ENCODE results near the gene SLC39A11.

The SLC39A11 gene

DNA sequence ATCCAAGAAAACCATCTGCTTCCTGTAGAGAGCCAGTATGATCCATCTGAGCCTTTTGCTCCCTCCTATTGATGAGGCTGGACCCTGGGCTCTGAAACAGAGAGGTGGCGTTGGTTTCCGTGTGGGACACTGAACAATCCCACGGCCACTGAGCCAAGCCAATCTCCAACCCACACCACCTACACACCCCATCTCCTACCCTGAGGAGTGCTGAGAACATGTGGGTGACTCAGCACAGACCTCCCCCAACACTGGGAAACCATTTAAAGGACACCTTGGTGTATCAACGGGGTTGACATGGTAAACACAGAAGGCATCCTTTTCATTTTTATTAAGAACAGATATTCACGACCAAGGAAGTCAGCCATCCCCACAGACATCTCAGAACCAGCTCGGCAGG, 332.1 kb downstream of the SLC39A11 start:
- no peak for DNase-seq
- H3K4me1 Mint-ChIP-seq (ENCODE audit: low read depth) = no peaks in the 10 kb centered on the region
- H3K36me3 Mint-ChIP-seq (ENCODE audit: low read depth) = peaks cover 6% of the 10 kb centered on the region
- no peaks in the 10 kb centered on the region for H3K27me3 Mint-ChIP-seq
- H3K4me3 Mint-ChIP-seq = no peak overlapping the region
- no peak overlapping the region for H3K27ac Mint-ChIP-seq
- peaks cover 6% of the 10 kb centered on the region for H3K9me3 Mint-ChIP-seq

DNA sequence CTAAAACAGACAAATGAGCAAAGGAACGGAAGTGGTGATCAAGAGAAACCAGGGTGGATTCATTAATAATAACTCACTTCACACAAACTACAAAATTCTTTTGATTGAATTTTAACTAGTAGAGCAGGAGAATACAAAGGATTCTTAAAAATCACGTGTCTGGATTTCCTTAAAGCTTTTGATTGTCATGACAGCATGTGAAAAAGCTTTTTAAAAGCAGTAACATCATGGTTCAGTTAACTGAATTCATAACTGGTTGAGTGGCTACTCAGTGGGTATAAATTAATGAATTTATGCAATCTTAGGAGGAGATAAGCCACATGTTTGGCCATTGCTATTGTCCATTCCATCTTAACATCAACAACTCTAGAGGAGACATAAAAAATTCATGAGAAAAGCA, 333.2 kb downstream of the SLC39A11 start:
- Mint-ChIP-seq H3K27ac (no peak overlapping the region), H3K36me3 (ENCODE audit: low read depth) (peaks cover 6% of the 10 kb centered on the region), H3K4me1 (ENCODE audit: low read depth) (no peaks in the 10 kb centered on the region), H3K9me3 (peaks cover 6% of the 10 kb centered on the region), H3K4me3 (no peak overlapping the region), H3K27me3 (no peaks in the 10 kb centered on the region)
- DNase-seq = no peak

DNA sequence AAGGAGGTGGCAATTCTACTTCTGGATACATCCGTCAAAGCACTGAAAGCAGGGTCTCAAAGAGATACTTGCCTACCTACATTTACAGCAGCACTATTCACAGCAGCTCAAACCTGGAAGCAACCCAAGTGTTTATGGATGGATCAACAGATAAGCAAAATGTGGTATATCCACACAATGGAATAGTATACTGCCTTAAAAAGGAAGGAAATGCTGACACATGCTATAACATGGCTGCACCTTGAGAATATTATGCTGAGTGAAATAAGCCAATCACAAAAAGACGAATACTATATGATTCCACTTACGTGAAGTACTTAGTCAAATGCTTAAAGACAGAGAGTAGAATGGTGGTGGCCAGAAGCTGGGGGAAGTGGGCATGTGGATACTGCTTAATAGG, 336.2 kb downstream of the SLC39A11 start:
- Mint-ChIP-seq H3K27ac (no peak overlapping the region), H3K9me3 (peaks cover 6% of the 10 kb centered on the region), H3K36me3 (ENCODE audit: low read depth) (peaks cover 6% of the 10 kb centered on the region), H3K27me3 (no peaks in the 10 kb centered on the region), H3K4me1 (ENCODE audit: low read depth) (no peaks in the 10 kb centered on the region), H3K4me3 (no peak overlapping the region)
- DNase-seq = no peak

DNA sequence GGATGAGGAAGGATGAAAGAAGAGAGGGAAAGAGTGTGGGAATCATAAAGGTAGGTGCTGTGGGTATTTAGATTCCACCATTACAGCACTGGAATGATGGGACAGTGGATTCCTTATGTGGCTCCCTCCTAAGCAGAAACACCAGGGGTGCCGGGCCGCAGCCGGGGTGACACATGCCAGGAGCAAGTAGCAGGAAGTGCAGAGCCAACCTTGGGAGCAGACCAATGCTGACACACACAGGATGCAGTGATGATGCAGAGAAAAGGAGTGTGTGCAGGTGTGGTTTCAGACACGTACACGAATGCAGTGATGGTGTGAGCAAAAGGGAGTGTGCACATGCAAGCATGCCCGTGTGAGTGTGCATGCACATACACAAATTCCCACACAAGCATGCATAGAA, 338.0 kb downstream of the SLC39A11 start:
- DNase-seq = no peak
- no peaks in the 10 kb centered on the region for H3K27me3 Mint-ChIP-seq
- H3K4me1 Mint-ChIP-seq (ENCODE audit: low read depth) = no peaks in the 10 kb centered on the region
- H3K4me3 Mint-ChIP-seq = no peak overlapping the region
- no peak overlapping the region for H3K27ac Mint-ChIP-seq
- peaks cover 6% of the 10 kb centered on the region for H3K9me3 Mint-ChIP-seq
- H3K36me3 Mint-ChIP-seq (ENCODE audit: low read depth) = peaks cover 6% of the 10 kb centered on the region

DNA sequence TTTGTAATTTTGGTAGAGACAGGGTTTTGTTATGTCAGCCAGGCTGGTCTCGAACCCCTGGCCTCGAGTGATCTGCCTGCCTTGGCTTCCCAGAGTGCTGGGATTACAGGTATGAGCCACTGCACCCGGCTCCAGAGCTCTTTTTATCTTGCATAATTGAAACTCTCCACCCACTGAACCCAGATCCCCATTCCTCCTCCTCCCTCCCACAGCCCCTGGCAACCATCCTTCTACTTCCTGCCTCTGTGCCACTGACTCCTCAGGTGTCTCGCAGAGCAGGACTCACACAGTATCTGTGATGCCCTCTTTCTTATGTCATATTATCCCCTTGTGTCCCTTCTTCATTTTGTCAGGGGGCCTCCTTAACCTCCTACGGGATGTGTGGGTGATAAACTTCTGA, 340.7 kb downstream of the SLC39A11 start:
- Mint-ChIP-seq H3K4me3 (no peak overlapping the region), H3K27ac (no peak overlapping the region), H3K27me3 (no peaks in the 10 kb centered on the region), H3K9me3 (peaks cover 6% of the 10 kb centered on the region), H3K36me3 (ENCODE audit: low read depth) (peaks cover 6% of the 10 kb centered on the region), H3K4me1 (ENCODE audit: low read depth) (no peaks in the 10 kb centered on the region)
- DNase-seq = no peak

DNA sequence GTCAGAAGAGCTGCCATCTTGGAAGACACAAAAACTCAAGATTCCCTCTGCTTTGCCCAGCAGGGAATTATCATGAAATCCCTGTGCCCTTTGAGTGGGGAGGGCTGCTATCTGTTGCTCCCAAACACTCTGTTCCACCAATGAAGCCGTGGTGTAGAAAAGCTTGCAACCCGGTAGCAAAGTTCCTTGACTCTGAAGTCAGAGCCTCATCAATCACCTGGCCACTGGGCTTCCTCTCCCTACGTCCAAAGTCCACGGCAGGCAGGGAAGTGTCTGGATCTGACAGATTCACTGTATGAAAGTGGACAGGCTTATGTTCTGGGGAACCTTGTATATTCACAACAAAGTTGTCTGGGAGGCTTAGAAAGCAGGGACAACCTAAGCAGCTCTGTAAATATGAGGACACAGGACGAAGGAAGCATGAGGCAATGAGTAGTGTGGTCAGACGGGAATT, 343.3 kb downstream of the SLC39A11 start:
- Mint-ChIP-seq H3K9me3 (no peaks in the 10 kb centered on the region), H3K36me3 (ENCODE audit: low read depth) (no peaks in the 10 kb centered on the region), H3K4me1 (ENCODE audit: low read depth) (no peaks in the 10 kb centered on the region), H3K27me3 (no peaks in the 10 kb centered on the region), H3K27ac (no peak overlapping the region), H3K4me3 (no peak overlapping the region)
- no peak for DNase-seq

DNA sequence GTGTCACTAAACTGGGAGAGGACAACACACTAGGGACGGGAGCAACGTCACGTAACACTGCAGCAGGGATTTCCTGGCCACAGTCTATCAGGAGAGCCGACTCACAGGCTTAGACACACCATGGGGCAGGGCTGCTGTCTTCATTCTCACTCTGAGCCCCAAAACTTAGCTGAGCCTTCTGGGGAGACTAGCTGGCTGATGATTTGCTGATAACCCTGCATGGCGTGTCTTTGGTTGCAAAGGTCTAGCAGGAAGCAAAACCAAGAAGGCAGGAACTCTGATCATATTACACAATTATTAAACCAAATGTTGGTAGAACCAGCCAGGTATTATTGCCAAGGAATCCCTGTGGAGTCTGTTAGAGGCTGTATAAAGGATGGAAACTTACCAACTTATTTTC, 345.0 kb downstream of the SLC39A11 start:
- Mint-ChIP-seq H3K27ac (no peak overlapping the region), H3K4me3 (no peak overlapping the region), H3K4me1 (ENCODE audit: low read depth) (no peaks in the 10 kb centered on the region), H3K27me3 (no peaks in the 10 kb centered on the region), H3K36me3 (ENCODE audit: low read depth) (no peaks in the 10 kb centered on the region), H3K9me3 (no peaks in the 10 kb centered on the region)
- DNase-seq = no peak

DNA sequence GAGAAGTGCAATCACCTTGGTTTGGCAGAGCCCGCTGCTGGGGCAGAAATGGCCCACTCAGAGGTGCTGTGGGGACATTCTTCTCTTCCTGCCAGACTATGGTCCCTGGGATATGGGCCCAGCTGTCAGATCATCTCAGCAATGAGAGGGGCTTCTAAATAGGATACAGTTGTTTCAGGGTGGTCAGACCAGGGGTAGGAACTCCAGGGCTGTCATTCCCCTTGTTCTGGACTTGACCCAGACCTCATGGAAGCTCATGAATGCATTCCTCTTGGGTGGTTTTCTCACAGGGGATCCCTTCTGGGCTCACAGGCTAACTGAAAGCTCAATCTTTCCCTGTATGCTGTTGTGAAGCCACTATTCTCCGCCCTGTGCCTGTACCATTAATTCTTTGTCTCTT, 347.2 kb downstream of the SLC39A11 start:
- Mint-ChIP-seq H3K4me1 (ENCODE audit: low read depth) (no peaks in the 10 kb centered on the region), H3K27me3 (no peaks in the 10 kb centered on the region), H3K9me3 (no peaks in the 10 kb centered on the region), H3K36me3 (ENCODE audit: low read depth) (no peaks in the 10 kb centered on the region), H3K27ac (no peak overlapping the region), H3K4me3 (no peak overlapping the region)
- no peak for DNase-seq

DNA sequence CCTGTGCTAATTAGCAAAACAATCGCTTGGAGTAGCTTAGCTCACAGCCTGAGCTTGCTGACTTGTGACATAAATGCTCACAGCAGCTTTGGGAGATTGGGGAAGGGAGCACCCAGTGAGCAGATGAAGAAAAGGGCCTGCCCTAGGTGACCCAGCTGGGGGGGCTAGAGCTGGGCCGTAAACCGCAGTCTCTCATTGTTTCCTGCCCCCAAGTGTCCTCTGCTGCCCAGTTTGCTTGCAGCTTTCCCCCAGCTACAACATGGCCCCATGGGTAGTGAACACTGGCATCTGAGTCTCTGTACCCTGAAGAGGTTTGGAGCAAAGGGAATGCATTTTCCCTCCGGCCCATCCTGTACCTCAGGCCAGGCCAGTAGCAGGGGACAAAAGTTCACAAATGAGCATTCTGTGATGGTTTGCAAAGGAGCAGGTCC, 349.4 kb downstream of the SLC39A11 start:
- DNase-seq = no peak
- no peaks in the 10 kb centered on the region for H3K36me3 Mint-ChIP-seq (ENCODE audit: low read depth)
- no peaks in the 10 kb centered on the region for H3K9me3 Mint-ChIP-seq
- H3K27me3 Mint-ChIP-seq = no peaks in the 10 kb centered on the region
- H3K27ac Mint-ChIP-seq = no peak overlapping the region
- no peaks in the 10 kb centered on the region for H3K4me1 Mint-ChIP-seq (ENCODE audit: low read depth)
- no peak overlapping the region for H3K4me3 Mint-ChIP-seq

DNA sequence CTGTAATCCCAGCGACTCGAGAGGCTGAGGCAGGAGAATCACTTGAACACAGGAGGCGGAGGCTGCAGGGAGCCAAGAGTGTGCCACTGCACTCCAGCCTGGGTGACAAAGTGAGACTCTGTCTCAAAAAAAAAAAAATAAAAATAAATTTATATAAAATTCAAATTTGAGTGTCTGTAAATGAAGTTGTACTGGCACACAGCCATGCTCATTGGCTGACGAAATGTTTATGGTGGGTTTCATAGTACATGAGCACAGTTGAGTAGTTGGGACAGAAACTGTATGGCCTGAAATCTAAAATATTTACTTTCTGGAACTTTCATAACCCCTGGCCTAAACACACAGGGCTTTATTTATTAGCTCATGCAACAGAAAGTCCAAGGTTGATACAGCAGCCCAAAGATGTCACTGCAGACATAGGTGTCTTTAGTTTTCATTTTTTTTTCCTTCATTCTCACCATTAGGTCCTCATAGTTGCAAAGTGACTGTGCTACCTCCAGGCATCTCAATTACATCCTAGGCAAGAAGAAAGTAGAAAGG, 355.3 kb downstream of the SLC39A11 start:
- H3K9me3 Mint-ChIP-seq = no peaks in the 10 kb centered on the region
- H3K36me3 Mint-ChIP-seq (ENCODE audit: low read depth) = peaks cover 16% of the 10 kb centered on the region
- DNase-seq = no peak
- H3K4me1 Mint-ChIP-seq (ENCODE audit: low read depth) = no peaks in the 10 kb centered on the region
- H3K4me3 Mint-ChIP-seq = no peak overlapping the region
- no peaks in the 10 kb centered on the region for H3K27me3 Mint-ChIP-seq
- no peak overlapping the region for H3K27ac Mint-ChIP-seq

DNA sequence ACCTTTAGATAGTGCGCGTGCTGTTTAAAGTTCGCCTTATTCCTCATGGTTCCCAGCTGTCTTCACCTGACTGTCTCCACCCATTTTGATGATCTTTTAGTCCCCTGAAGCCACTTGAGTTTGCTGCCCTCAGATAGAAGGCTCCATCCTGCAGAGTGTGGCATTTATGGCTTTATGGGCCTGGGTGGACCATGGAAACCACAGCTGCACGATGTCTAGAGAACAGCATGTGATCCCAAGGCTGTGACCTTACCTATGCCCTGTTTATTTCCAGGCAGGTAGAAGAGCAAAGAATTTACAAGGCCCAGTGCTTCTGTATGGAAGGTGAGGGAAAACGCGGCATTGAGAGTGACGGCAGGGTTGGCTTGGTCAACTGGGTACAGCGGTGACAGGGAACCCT, 356.9 kb downstream of the SLC39A11 start:
- no peak for DNase-seq
- Mint-ChIP-seq H3K27me3 (no peaks in the 10 kb centered on the region), H3K27ac (no peak overlapping the region), H3K9me3 (no peaks in the 10 kb centered on the region), H3K36me3 (ENCODE audit: low read depth) (peaks cover 16% of the 10 kb centered on the region), H3K4me3 (no peak overlapping the region), H3K4me1 (ENCODE audit: low read depth) (no peaks in the 10 kb centered on the region)

DNA sequence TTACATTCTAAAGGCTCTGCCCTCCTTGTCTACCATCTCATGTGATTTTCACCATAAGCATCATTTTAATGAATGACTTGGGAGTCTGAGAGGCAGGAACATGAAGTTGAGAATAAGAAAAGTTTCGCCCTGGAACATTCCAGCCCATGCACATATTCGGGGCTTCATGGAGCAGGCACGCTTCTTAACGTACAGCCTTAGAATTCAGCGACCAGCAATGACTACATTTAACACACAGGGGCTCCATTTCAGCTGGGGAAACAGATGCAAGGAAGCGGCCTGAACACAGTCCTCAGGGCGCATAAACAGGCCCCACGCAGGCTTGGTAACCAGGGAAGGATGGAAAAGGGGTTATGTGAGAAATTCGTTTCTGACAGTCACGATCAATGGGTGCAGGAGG, 357.4 kb downstream of the SLC39A11 start:
- Mint-ChIP-seq H3K4me1 (ENCODE audit: low read depth) (no peaks in the 10 kb centered on the region), H3K27ac (no peak overlapping the region), H3K36me3 (ENCODE audit: low read depth) (peaks cover 16% of the 10 kb centered on the region), H3K4me3 (no peak overlapping the region), H3K9me3 (no peaks in the 10 kb centered on the region), H3K27me3 (no peaks in the 10 kb centered on the region)
- no peak for DNase-seq

DNA sequence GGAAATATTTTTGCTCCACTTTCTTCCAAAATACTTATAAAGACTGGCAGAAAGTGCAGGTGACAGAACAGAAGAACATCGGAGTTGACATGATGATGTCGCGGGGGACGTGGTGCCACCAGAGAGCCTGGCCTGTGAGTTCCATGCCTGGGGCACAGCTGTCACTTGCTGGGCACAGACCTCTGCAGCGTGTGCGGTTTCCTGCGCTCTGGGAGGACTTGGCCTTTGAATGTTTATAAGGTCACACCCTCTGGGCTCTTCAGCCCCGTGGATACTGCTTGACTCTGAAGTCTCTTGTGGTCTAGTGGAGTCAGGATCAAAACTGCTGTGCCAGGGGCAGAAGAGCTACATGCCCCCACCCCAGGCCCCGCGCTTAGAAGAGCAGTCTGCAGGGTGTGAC, 357.9 kb downstream of the SLC39A11 start:
- no peak for DNase-seq
- H3K27me3 Mint-ChIP-seq = no peaks in the 10 kb centered on the region
- no peak overlapping the region for H3K27ac Mint-ChIP-seq
- H3K4me3 Mint-ChIP-seq = no peak overlapping the region
- no peaks in the 10 kb centered on the region for H3K4me1 Mint-ChIP-seq (ENCODE audit: low read depth)
- H3K36me3 Mint-ChIP-seq (ENCODE audit: low read depth) = peaks cover 16% of the 10 kb centered on the region
- no peaks in the 10 kb centered on the region for H3K9me3 Mint-ChIP-seq

DNA sequence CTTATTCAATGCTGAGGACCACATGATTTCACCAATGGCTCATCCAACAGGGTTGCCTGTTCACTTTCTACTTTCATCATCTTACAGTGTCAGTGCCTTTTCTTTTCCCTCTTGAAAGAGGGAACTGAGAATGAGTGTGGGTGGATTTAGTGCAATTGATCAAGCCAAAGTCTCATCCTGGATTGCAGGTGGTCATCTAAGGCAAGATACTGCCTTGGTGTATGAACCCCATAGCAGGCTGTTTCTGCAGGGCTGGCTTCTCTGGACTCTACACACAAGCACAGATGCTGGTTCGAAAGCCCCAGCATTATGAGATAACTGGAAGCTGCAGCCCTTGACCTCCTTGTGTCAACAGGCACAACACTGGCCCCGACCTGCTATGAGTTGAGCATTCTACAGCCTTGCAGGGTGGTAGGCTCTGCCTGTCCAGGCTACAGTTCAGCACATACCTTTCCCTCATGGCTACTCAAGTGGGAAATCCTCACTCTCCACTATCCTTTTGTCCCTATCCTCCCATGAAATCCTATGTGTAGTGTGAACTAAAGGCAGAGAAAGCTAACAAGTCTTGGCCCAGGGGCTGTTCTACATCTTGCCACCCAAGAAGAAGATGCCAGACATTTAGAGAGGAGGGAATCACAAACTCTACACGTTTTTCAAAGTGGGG, 358.7 kb downstream of the SLC39A11 start:
- Mint-ChIP-seq H3K36me3 (ENCODE audit: low read depth) (peaks cover 16% of the 10 kb centered on the region), H3K4me1 (ENCODE audit: low read depth) (no peaks in the 10 kb centered on the region), H3K9me3 (no peaks in the 10 kb centered on the region), H3K27me3 (no peaks in the 10 kb centered on the region), H3K27ac (no peak overlapping the region), H3K4me3 (no peak overlapping the region)
- DNase-seq = no peak

DNA sequence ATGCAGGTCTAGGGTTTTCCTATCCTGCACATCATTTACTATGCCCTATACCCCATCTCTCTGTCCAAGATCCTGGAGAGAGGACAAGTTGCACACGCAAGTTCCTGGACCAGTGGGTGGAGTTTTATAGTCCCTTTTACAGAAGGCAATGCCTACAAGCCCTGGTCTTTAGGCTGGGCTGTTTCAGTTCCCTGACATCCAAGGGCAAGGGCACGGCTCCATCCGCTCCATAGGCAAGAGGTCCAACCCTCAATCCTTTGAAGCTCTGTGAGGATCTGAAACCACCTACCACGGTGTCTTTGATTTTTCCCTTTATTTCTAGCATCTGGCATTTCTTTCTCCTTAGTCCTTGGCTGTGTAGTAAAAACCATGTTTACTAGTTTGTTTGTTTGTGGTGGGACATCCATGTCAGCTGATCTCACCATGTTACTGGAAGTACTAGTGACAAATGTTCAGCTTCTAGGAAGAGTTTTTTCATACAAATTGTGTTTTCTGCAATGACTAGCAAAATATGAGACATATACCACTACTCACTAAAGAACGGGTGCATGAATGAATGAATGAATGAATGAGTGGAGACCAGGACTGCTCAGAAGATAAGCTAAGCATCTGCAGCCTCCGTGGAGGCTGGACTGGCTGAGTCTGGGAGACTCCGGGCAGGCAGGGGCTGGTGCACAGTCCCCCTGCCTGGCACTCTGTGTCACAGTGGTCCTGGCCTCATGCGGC, 359.4 kb downstream of the SLC39A11 start:
- Mint-ChIP-seq H3K4me3 (no peak overlapping the region), H3K27ac (no peak overlapping the region)

More for the DNA sequence above, 359.4 kb downstream of the SLC39A11 start:
- no peak for DNase-seq
- Mint-ChIP-seq H3K36me3 (ENCODE audit: low read depth) (peaks cover 16% of the 10 kb centered on the region), H3K4me1 (ENCODE audit: low read depth) (peaks cover 2% of the 10 kb centered on the region), H3K27me3 (no peaks in the 10 kb centered on the region), H3K9me3 (no peaks in the 10 kb centered on the region)
